ENCODE measurements around the gene RNF144A.

RNF144A gene

GRCh38 chr2:7045601-7046590 lies 128.7 kb downstream of the RNF144A start:
- in situ Hi-C loops (cut with MboI; ENCODE audit: low sequenced_read_pairs, unreplicated experiment), result no loop called here
- no peak for TF ChIP-seq CTCF (IDR thresholded peaks at IDR 0.05; ENCODE audit: borderline replicate concordance, control extremely low read depth, extremely low read depth, insufficient read depth, missing control alignments)
- DNase-seq (ENCODE audit: low spot score), result peak; percentile 9

DNA sequence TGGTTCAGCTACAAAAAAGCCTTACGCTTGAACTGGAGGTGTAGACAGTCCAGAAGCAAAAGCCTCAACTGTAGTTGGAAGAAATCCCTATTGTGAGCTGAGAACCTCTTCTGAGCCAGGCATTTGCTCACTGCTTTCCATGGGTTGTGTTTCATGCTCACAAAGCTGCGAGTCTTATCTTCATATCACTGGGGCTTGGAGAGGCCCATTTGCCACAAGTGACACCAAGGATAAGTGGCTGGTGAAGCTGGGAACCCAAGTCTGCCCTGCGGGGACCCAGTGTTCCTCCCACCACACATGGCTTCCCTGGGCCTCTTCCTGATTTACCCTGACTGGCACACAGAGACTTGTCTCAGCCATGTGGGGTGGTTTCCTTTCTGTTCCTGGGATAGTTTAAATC lies 130.4 kb downstream of the RNF144A start:
- DNase-seq (ENCODE audit: low spot score), result no peak
- in situ Hi-C loops (cut with MboI; ENCODE audit: low sequenced_read_pairs, unreplicated experiment), result no loop called here
- no peak for TF ChIP-seq CTCF (IDR thresholded peaks at IDR 0.05; ENCODE audit: borderline replicate concordance, control extremely low read depth, extremely low read depth, insufficient read depth, missing control alignments)

GRCh38 chr2:7048762-7049294 lies 131.6 kb downstream of the RNF144A start:
- no peak for DNase-seq (ENCODE audit: low spot score)
- no peak for TF ChIP-seq CTCF (IDR thresholded peaks at IDR 0.05; ENCODE audit: borderline replicate concordance, control extremely low read depth, extremely low read depth, insufficient read depth, missing control alignments)
- in situ Hi-C loops (cut with MboI; ENCODE audit: low sequenced_read_pairs, unreplicated experiment), result no loop called here

DNA sequence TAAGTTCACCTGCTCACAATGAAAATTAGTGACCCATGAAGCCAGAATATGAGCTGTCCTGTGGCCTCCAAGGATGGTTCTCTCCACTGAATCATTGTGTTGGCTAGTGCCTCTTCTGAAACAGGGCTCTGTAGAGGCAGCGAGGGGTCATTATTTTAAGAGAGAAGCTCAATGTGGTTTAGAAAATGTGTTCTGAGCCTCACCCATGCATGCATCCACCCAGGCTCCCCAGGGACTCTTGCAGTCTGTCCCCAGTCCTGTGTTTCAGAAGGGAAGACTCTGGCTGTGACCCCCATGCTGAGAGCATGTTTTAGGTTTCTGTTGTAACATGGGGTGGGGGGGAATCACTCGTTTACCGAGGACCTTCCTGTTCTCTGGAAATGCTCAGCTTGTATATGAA lies 135.2 kb downstream of the RNF144A start:
- no peak for DNase-seq (ENCODE audit: low spot score)
- in situ Hi-C loops (cut with MboI; ENCODE audit: low sequenced_read_pairs, unreplicated experiment), result no loop called here
- no peak for TF ChIP-seq CTCF (IDR thresholded peaks at IDR 0.05; ENCODE audit: borderline replicate concordance, control extremely low read depth, extremely low read depth, insufficient read depth, missing control alignments)

- in situ Hi-C loops (cut with MboI; ENCODE audit: low sequenced_read_pairs, unreplicated experiment), result no loop called here
- TF ChIP-seq CTCF (IDR thresholded peaks at IDR 0.05; ENCODE audit: borderline replicate concordance, control extremely low read depth, extremely low read depth, insufficient read depth, missing control alignments), result no peak
- DNase-seq (ENCODE audit: low spot score), result no peak
Measured at GRCh38 chr2:7053650-7054265, 136.5 kb downstream of the RNF144A start.

DNA sequence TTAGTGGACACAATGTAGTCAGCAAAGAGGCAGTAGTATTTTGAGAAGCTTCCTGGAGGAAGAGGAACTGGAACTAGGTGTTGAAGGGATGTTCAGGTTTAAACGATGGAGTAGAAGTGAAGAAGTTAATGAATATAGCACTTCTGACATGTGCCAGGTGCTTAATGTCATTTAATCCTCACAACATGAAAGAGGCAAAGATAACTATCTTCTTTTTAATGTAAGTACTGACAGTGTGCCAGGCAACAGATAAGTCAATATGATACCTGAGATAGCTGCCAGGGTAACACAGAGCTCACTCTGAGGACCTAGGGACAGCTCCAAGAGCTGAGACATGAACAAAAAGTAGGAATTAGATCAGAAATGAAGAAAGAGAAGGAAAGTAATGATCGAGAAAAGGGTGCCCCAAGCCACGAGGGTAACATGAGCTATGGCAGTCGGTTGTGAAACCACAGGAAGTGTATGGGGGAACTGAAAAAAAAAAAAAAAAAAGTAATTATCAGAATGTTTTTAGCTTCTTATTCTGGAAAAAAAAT lies 140.7 kb downstream of the RNF144A start:
- no peak for DNase-seq (ENCODE audit: low spot score)
- no peak for TF ChIP-seq CTCF (IDR thresholded peaks at IDR 0.05; ENCODE audit: borderline replicate concordance, control extremely low read depth, extremely low read depth, insufficient read depth, missing control alignments)
- in situ Hi-C loops (cut with MboI; ENCODE audit: low sequenced_read_pairs, unreplicated experiment), result no loop called here

Measured in GM13976 (cell line).